ENCODE data around the gene ELP2. TPM values are rescaled to one million over a fixed set of nuclear protein-coding genes. Genes with fewer than 3 reads are reported as not detected.

ELP2 gene, protein sequence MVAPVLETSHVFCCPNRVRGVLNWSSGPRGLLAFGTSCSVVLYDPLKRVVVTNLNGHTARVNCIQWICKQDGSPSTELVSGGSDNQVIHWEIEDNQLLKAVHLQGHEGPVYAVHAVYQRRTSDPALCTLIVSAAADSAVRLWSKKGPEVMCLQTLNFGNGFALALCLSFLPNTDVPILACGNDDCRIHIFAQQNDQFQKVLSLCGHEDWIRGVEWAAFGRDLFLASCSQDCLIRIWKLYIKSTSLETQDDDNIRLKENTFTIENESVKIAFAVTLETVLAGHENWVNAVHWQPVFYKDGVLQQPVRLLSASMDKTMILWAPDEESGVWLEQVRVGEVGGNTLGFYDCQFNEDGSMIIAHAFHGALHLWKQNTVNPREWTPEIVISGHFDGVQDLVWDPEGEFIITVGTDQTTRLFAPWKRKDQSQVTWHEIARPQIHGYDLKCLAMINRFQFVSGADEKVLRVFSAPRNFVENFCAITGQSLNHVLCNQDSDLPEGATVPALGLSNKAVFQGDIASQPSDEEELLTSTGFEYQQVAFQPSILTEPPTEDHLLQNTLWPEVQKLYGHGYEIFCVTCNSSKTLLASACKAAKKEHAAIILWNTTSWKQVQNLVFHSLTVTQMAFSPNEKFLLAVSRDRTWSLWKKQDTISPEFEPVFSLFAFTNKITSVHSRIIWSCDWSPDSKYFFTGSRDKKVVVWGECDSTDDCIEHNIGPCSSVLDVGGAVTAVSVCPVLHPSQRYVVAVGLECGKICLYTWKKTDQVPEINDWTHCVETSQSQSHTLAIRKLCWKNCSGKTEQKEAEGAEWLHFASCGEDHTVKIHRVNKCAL
- total RNA-seq: 138 and 235 TPM in 2 replicates

DNA sequence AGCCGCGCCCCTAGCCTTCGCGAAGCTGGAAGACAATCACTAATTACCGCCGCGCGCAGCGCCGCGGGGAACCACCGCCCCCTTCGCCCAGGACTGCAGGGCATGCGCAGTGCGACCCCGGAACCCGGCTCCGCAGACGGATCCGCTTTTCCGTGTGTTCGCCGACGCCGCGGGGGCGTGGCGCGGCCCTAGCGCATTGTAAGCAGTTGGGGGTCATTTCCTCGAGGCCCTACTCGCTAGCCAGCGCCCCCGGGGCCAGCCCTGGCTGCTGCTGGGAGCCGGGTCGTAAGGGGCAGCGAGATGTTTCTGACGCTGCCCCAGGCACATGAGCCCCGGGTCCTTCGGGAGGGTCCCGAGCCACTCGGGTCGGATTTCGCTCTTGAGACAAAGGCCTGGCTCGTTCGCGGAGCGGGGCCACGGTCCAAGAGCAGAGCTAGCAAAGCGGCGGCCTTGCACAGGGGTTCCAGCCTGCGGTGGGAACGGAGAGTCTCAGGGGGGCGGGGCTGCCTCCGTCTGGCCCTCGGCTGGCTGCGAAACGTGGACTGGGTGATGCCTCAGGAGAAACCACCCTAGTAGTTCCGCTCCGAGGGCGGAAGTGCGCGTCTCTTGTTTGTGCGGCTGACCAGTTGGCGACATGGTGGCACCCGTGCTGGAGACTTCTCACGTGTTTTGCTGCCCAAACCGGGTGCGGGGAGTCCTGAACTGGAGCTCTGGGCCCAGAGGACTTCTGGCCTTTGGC lies at the start of gene ELP2, which contains the start of gene SLC39A6:
ELP2 (plus strand) TSS at position 600 of the 739 bp plus-strand sequence; CDS start at position 635, 35 bp downstream.
SLC39A6 (minus strand) TSS at position 41 of the 739 bp plus-strand sequence. CDS start 2,333 bp downstream, outside the sequence.

DNA sequence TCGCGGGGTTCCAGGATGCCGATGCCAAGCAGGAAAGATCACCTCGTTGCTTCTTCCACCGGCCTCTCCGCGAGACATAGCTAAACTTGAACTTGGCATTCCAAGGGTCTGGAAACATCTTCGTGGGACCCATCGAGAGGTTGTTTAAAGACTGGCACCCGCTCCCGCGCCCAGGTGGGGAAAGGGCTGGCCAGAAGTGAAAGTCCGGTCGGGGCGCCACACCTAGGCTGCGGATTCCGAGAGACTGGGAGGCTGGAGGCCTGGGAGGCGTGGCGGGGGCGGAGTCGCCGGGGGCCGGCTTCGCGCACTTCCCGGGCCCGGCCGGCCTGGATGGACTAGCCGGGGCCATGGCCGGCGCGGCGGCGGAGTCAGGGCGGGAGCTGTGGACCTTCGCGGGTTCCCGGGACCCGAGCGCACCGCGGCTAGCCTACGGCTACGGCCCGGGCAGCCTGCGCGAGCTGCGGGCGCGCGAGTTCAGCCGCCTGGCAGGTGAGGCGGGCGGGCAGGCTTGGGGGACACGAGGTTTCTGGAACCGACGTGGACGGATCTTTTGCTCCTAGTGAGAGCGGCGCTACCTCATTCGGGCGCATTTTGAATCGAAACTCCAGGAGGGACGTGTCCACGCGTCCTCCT lies 57.6 kb downstream of the ELP2 start, which contains the start of gene MOCOS:
MOCOS (plus strand) TSS at position 305 of the 633 bp plus-strand sequence; CDS start at position 348, 43 bp downstream.

Other genes starting within 250 kb of the ELP2 start
- gene RPRD1A, start 62.3 kb upstream of the ELP2 start, total RNA-seq: 51.1 and 62.8 TPM in 2 replicates
- 186 and 218 TPM in 2 replicates for gene SLC39A6, start 559 bp upstream of the ELP2 start, total RNA-seq
- gene MOCOS, start 57.6 kb downstream of the ELP2 start, total RNA-seq: 5.6 and 16.6 TPM in 2 replicates
- 7.0 and 8.8 TPM in 2 replicates for gene FHOD3, start 167.8 kb downstream of the ELP2 start, total RNA-seq

All from smooth muscle cell of the pulmonary artery (primary cell).